ENCODE results near the gene UVRAG.

DNA sequence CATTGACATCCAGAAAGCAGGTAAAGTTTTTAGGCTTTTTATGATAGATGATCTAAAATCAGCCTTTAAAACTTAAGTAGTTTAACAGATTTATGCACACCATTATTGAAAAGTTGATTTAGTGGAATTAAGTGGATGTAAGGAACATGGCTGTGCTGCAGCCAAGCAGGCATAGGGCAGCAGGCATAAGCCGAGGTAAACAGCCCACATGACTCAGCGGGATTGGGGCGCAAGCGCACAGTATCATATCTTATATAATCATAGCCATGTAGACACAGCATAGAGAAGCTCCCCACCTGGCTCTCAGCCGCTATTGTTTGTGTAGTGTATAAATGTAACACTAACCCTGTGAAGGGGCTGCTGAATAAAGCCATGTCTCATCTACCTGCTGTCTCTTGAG, 233.8 kb downstream of the UVRAG start:
- TF ChIP-seq, protein P1, sequence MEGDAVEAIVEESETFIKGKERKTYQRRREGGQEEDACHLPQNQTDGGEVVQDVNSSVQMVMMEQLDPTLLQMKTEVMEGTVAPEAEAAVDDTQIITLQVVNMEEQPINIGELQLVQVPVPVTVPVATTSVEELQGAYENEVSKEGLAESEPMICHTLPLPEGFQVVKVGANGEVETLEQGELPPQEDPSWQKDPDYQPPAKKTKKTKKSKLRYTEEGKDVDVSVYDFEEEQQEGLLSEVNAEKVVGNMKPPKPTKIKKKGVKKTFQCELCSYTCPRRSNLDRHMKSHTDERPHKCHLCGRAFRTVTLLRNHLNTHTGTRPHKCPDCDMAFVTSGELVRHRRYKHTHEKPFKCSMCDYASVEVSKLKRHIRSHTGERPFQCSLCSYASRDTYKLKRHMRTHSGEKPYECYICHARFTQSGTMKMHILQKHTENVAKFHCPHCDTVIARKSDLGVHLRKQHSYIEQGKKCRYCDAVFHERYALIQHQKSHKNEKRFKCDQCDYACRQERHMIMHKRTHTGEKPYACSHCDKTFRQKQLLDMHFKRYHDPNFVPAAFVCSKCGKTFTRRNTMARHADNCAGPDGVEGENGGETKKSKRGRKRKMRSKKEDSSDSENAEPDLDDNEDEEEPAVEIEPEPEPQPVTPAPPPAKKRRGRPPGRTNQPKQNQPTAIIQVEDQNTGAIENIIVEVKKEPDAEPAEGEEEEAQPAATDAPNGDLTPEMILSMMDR (IDR thresholded peaks at IDR 0.05; ENCODE audit: low read length) = no peak
- TF ChIP-seq EZH2 (IDR thresholded peaks at IDR 0.05; ENCODE audit: borderline replicate concordance, low read length) = no peak

Data from OCI-LY1 (cell line).